Measurements from ENCODE around the gene TRAF7. TPM values are rescaled to one million over a fixed set of nuclear protein-coding genes. Genes with fewer than 3 reads are reported as not detected.

TRAF7 gene
- total and polyA plus RNA-seq, 2 of the 8 experiments (the other 6 are each of a cell fraction or from before 2014, with no cell fraction given) = 96.8 to 148 TPM

- no peak; the same call in 1 of the 2 replicates for TF ChIP-seq RFX5 (IDR thresholded peaks at IDR 0.05; ENCODE audit: borderline replicate concordance, low read depth, low read length)
- no peak for TF ChIP-seq SP4 (IDR thresholded peaks at IDR 0.05; ENCODE audit: low read length)
- TF ChIP-seq NRF1 (IDR thresholded peaks at IDR 0.05; ENCODE audit: low read depth, low read length) = peak; percentile 17; the same call in 1 of the 2 replicates
- no peak for TF ChIP-seq CBX8 (IDR thresholded peaks at IDR 0.05; ENCODE audit: borderline replicate concordance, low read depth, low read length)
- TF ChIP-seq BACH1 (IDR thresholded peaks at IDR 0.05; ENCODE audit: low read length) = no peak
- peak; percentile 87; the same call in 1 of the 2 replicates for TF ChIP-seq GABPA (IDR thresholded peaks at IDR 0.05; ENCODE audit: borderline replicate concordance, insufficient read depth, low read length)
- no peak for TF ChIP-seq CEBPB (IDR thresholded peaks at IDR 0.05; ENCODE audit: low read depth, low read length)
- peak; percentile 45 for TF ChIP-seq CHD2 (IDR thresholded peaks at IDR 0.05; ENCODE audit: low read length)
- TF ChIP-seq ASH2L (IDR thresholded peaks at IDR 0.05; ENCODE audit: low read length) = peak; percentile 84
- TF ChIP-seq BCL11A (IDR thresholded peaks at IDR 0.05; ENCODE audit: low read depth in 2 of 2, low read length in 2 of 2) = no peak
- TF ChIP-seq CHD1 (IDR thresholded peaks at IDR 0.05; ENCODE audit: low read depth, low read length) = peak; percentile 63
- TF ChIP-seq EP300 (IDR thresholded peaks at IDR 0.05; ENCODE audit: borderline replicate concordance in 1 of 2, low read depth in 2 of 2, low read length in 2 of 2) = no peak
- no peak for TF ChIP-seq SIRT6 (IDR thresholded peaks at IDR 0.05; ENCODE audit: low read length)
- no peak for TF ChIP-seq POU5F1 (IDR thresholded peaks at IDR 0.05; ENCODE audit: low read depth, low read length)
- no peak for TF ChIP-seq SAP30 (IDR thresholded peaks at IDR 0.05; ENCODE audit: insufficient read depth, insufficient replicate concordance, low read length)
- no peak for TF ChIP-seq CTBP2 (IDR thresholded peaks at IDR 0.05; ENCODE audit: borderline replicate concordance, insufficient read depth, insufficient read length, low read length)
- peak; percentile 85 to 93 for TF ChIP-seq SIN3A (conservative IDR thresholded peaks at IDR 0.05 in 1 of 2, IDR thresholded peaks at IDR 0.05 in 1 of 2; ENCODE audit: low read depth in 1 of 2, low read length in 2 of 2)
- no peak; a peak in 1 of 4 replicates for TF ChIP-seq CTCF (IDR thresholded peaks at IDR 0.05; ENCODE audit: control extremely low read depth in 1 of 3, insufficient read depth in 1 of 3, low read depth in 1 of 3, low read length in 3 of 3)
- TF ChIP-seq TCF12 (IDR thresholded peaks at IDR 0.05; ENCODE audit: low read depth, low read length) = 0 out of 2 replicates have a peak, but pooled peaks have one; percentile 52
- TF ChIP-seq YY1 (IDR thresholded peaks at IDR 0.05; ENCODE audit: low read depth, low read length) = 0 out of 2 replicates have a peak, but pooled peaks have one; percentile 4
- TF ChIP-seq KDM4A (IDR thresholded peaks at IDR 0.05; ENCODE audit: low read depth, low read length, severe bottlenecking) = no peak
These were observed at the start of gene TRAF7 (continued) for GRCh38 chr16:2155091-2155950.
